HG02798 (cell line): Measurements from ENCODE around the gene PHF14.

Source experiments
- ATAC-seq: cut with Tn5 transposase; IDR thresholded peaks from one replicate; pipeline ENCODE4 v1.9.1; 2021; ENCODE audit warnings: mild to moderate bottlenecking; ENCODE audit not compliant: unreplicated experiment, poor library complexity

PHF14 gene

DNA sequence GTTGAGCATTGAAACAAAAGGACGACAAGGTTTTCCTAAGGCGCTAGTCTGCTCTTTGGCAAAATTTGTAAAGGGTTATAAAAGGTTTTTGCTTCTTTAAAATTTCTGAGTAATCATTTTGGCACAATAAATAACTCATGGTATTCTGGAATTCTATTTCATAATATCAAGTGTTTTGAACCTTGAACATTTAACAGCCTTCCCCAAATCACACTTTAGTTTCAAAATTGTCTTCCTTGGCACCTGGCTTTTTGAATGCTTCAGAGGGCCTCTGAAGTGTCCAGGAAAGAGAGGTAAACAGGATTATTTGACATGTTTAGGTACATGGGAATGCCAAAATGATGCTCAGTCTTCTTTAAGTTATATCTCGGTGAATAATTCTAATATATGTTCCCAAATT lies 220.8 kb downstream of the PHF14 start:
- ATAC-seq: no peak

- ATAC-seq: no peak
Measured at GRCh38 chr7:11195502-11195901, 221.8 kb downstream of the PHF14 start.

GRCh38 chr7:11196143-11196542 lies 222.5 kb downstream of the PHF14 start:
- ATAC-seq: no peak

DNA sequence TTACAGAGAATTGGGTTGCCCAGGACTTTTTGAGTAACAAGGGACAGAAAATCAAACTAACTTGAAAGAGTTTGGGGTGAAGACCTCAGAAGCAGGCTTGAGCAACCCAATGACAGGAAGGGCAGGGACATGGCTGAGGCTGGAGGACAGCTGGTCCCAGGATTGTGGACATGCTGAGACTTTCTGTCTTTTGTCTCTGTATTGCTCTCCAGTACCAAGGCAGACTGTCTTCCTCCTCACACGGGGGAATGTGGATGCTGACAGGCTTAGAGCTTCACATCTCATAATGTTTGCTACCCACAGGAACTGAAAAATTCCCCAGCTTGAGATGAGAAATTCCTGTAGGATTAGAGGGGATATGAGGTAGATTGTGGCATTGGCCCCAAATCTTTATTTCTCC lies 229.6 kb downstream of the PHF14 start:
- ATAC-seq: no peak

- no peak for ATAC-seq
Measured at GRCh38 chr7:11203683-11204082, 230.0 kb downstream of the PHF14 start.

DNA sequence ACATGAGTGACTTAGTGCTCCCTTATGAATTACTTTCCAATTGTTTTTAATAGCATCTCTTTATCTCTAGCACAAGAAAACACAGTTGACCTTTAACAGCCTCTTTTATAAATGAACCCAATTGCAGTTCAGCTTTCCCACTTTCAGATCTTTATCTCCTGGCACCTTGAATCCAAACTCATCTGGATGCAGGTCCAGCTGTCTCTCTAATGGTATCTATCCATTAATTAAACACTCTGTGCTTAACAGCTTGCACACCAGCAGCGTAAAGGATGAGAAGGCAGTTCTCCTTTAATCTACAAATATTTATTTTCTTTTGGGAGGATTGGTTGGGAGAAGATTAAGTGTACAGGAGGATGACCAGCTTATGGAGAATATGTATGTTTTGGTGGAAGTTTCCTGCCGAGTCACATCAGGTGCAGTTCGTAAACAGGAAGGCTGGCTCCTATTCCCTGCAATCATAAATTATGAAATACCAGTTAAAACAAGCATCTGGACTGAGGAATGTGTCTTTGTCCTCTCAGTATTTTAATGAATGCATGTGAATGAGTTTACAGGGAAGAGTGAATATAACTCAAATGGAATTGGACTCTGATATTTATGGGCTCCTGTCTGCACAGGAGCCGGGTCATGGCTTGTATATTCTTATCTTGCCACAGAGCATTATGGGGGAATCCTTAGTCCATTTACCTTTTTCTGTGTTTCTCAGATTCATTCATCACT lies 232.7 kb downstream of the PHF14 start:
- no peak for ATAC-seq

DNA sequence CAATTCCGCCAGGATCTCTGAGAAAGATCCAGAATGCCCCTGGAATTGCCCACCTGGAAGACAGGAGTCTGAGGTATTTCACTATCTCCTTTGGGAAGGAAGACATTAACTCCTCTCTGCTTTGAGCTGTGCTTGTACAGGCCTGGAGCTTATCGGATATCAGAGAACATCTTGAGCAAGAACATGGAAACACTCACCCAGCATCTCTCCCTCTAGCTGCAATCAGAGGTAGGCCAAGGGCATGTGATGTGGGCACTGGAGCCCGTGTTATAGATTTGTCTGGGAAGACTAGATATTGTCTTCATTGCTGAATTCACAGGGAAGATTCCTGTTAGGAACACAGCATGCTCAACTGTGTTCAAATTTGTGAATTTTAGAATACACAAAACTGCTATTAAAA lies 233.9 kb downstream of the PHF14 start:
- ATAC-seq: no peak

- no peak for ATAC-seq
Measured at GRCh38 chr7:11208883-11209465, 235.3 kb downstream of the PHF14 start.

DNA sequence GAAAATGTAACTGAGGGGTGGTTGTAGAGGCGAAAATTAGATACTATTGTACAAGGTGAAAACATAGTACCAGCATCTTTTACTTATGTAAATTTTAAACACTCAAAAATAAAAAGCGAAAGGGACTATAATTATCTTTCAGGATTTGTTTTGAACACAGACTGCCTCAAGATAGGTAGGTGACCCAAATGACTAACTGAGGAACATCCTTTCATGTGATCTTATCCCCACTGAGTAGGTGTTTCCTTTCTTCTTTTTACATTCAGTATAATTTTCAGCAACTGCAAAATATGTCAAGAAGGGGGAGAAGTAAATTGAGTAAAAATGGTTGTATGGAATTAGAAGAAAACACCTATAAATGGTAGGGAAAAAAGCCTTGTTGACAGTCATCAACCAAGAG lies 236.7 kb downstream of the PHF14 start:
- ATAC-seq: no peak

GRCh38 chr7:11212080-11212711 lies 238.5 kb downstream of the PHF14 start:
- peak; percentile 88 for ATAC-seq

- ATAC-seq: no peak
Measured at GRCh38 chr7:11212816-11213215, 239.1 kb downstream of the PHF14 start.

DNA sequence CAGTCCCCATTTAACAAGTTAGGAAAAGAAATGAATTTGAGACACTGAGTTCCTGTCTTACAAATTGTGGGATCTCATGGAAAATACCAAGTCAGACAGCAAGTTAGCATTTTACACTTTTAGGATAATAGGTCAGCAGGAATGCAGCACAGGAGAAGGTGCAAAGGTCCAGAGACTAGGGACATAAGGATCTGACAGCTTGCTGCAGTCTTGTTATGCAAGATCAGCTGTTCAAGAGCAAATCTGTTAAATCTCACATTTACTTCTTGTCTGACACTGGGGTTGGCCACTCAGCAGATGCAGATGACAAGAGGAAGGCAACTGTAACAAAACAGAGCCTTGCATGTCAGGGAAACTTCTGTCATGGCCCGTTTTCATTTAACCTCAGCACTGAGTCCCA lies 239.6 kb downstream of the PHF14 start:
- ATAC-seq: no peak

DNA sequence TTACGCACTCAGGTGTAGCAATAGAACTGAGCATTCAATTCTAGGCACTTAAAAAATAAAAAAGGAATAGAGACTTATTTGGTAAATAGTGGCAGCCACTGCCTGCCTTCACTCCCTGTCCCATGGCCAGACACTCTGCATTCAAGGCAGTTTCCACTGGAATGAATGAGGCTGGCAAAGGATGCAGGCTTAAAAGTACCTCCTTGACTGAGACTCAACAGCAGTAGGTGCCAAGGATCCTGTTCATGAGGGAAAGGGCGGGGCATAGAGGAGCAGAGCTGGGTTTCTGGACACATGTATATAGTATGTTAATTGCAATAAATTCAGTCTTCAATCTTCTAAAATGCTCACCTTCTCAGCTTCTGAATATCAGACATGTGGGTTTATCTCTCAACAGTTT lies 242.6 kb downstream of the PHF14 start:
- no peak for ATAC-seq

GRCh38 chr7:11217848-11218565 lies 244.3 kb downstream of the PHF14 start:
- no peak for ATAC-seq
